ENCODE results near the gene MALAT1. TPM values are rescaled to one million over a fixed set of nuclear protein-coding genes. Genes with fewer than 3 reads are reported as not detected.
"Not testable (repeated sequence)": the region's sequence is repeated elsewhere in the genome, so short reads cannot be mapped to it uniquely, and the experiment has no call there.

The MALAT1 gene
- total RNA-seq, 1 donor from 2014 or later, result 16,459 TPM

DNA sequence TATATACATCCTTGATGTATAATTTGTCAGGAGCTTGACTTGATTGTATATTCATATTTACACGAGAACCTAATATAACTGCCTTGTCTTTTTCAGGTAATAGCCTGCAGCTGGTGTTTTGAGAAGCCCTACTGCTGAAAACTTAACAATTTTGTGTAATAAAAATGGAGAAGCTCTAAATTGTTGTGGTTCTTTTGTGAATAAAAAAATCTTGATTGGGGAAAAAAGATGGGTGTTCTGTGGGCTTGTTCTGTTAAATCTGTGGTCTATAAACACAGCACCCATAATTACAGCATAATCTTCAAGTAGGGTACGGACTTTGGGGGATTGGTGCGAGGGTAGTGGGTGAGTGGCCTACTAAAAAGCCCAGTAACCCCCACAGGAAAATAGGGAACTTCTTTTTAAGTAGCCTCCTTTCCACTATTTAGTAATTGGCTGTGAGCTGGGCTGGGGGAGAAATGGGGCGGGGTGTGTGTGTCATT is 7.5 kb downstream of the MALAT1 start:
- H3K4me1 ChIP-seq, result peaks cover 49% of the 10 kb centered on the region
- intact Hi-C loops (cut with DNase I), result loop anchor here (5.0 kb wide), 1 partner anchor 34 kb away; no protein-coding TSS in a partner anchor
- no peaks in the 10 kb centered on the region for H3K9me3 ChIP-seq
- peaks cover 18 to 54% of the 10 kb centered on the region in 2 donors for H3K36me3 ChIP-seq
- peak in 1 of 2 donors; percentile 11 for TF ChIP-seq POLR2AphosphoS5 (IDR thresholded peaks at IDR 0.05; ENCODE audit: insufficient read depth in 1 of 2, low read depth in 1 of 2)
- TF ChIP-seq, protein P1, sequence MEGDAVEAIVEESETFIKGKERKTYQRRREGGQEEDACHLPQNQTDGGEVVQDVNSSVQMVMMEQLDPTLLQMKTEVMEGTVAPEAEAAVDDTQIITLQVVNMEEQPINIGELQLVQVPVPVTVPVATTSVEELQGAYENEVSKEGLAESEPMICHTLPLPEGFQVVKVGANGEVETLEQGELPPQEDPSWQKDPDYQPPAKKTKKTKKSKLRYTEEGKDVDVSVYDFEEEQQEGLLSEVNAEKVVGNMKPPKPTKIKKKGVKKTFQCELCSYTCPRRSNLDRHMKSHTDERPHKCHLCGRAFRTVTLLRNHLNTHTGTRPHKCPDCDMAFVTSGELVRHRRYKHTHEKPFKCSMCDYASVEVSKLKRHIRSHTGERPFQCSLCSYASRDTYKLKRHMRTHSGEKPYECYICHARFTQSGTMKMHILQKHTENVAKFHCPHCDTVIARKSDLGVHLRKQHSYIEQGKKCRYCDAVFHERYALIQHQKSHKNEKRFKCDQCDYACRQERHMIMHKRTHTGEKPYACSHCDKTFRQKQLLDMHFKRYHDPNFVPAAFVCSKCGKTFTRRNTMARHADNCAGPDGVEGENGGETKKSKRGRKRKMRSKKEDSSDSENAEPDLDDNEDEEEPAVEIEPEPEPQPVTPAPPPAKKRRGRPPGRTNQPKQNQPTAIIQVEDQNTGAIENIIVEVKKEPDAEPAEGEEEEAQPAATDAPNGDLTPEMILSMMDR (IDR thresholded peaks at IDR 0.05), result no peak
- TF ChIP-seq POLR2A (IDR thresholded peaks at IDR 0.05), result peak in 1 of 2 donors; percentile 14
- no peaks in the 10 kb centered on the region for H3K27me3 ChIP-seq
- DNase-seq (ENCODE audit: extremely low spot score in 2 of 2), result no peak
- peak overlapping the region; percentile 100 for H3K27ac ChIP-seq
- peak overlapping the region; percentile 77 to 83 for H3K4me3 ChIP-seq

DNA sequence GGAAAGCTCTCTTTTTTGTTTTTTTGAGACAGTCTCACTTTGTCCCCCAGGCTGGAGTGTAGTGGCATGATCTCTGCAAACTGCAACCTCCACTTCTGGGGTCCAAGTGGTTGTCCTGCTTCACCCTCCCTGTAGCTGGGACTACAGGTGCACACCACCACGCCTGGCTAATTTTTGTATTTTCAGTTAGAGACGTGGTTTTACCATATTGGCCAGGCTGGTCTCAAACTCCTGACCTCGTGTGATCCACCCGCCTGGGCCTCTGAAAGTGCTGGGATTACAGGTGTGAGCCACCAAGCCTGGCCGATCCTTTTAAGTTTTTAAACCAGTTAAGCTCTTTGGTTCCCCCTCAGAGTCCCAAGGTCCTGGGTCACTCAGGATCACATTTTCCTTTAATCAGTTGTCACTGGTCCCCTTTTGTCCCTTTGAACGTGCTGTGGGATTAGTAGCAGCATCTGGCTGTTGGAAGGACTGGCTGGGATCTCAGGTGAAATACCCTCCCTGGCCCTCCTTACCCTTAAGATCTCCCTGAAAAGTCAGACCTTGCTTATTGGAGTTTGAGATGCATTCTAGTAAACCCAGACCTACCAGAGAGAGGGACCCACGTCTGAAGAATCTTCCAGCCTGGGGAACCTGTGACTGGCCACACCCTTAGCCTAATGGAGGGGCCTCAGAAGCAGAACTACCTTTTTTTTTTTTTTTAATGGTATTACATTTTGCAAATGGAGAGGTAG is 8.1 kb downstream of the MALAT1 start:
- DNase-seq (ENCODE audit: extremely low spot score in 2 of 2), result no peak
- Histone ChIP-seq H3K4me3 (peak overlapping the region; percentile 77 to 83), H3K27ac (peak overlapping the region; percentile 100), H3K4me1 (peaks cover 49% of the 10 kb centered on the region), H3K9me3 (no peaks in the 10 kb centered on the region), H3K27me3 (no peaks in the 10 kb centered on the region), H3K36me3 (peaks cover 12 to 48% of the 10 kb centered on the region in 2 donors)
- intact Hi-C loops (cut with DNase I), result loop anchor here (5.0 kb wide), 1 partner anchor 35 kb away; no protein-coding TSS in a partner anchor
- TF ChIP-seq, protein P1 (IDR thresholded peaks at IDR 0.05), result peak in 1 of 3 experiments; percentile 8
- no peak for TF ChIP-seq POLR2A (IDR thresholded peaks at IDR 0.05)
- TF ChIP-seq POLR2AphosphoS5 (IDR thresholded peaks at IDR 0.05; ENCODE audit: insufficient read depth in 1 of 2, low read depth in 1 of 2), result peak in 1 of 2 donors; percentile 59

DNA sequence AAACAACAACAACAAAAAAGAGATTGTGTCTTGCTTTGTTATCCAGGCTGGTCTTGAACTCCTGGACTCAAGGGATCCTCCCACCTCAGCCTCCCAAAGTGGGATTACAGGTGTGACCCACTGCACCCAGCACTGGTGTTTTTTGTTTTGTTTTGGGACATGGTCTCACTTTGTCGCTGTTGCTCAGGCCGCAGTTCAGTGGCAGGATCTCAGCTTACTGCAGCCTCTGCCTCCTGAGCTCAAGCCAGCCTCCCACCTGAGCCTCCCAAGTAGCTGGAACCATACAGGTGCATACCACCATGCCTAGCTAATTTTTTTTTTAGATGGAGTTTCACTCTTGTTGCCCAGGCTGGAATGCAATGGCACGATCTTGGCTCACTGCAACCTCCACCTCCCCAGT is 13.5 kb downstream of the MALAT1 start:
- H3K27me3 ChIP-seq; H3K36me3 ChIP-seq; H3K9me3 ChIP-seq; H3K4me3 ChIP-seq; H3K27ac ChIP-seq; DNase-seq (ENCODE audit: extremely low spot score in 2 of 2): not testable (repeated sequence)
- H3K4me1 ChIP-seq, result peaks cover 17% of the 10 kb centered on the region
- intact Hi-C loops (cut with DNase I), result loop anchor here (10.0 kb wide), 1 partner anchor 238 kb away; no protein-coding TSS in a partner anchor

DNA sequence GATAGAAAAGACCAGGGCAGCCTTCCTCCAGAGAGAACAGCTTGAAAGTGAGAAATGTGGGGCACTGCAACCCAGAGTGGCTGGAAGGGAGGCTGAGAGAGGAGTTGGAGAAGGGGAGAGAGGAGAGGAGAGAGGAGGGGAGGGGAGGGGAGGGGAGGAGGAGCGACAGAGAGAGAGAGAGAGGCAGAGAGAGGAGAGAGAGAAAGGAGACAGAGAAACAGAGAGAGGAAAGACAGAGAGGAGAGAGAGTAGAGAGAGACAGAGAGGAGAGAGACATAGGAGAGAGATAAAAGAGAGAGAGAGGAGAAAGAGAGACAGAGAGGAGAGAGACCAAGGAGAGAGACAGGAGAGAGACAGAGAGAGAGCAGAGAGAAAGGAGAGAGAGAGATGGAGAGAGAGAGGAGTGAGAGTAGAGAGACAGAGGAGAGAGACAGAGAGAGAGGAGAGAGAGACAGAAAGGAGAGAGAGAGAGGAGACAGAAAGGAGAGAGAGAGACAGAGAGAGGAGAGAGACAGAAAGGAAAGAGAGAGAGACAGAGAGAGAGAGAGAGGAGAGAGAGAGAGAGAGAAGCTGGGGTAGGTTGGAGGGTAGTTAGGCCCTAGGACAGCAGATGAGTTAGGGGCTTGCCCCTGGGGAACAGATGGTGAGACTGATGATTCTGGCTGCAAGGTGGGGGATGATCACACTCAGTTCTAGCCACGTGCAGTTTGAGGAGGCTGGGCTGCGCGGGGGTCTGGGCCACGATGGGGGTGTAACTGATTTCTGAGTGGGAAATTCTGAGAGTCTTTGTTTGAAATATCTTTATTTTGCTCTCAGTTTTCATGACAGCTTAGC is 17.5 kb downstream of the MALAT1 start:
- Histone ChIP-seq H3K27me3 (no peaks in the 10 kb centered on the region), H3K4me1 (no peaks in the 10 kb centered on the region), H3K9me3 (no peaks in the 10 kb centered on the region), H3K27ac (no peak overlapping the region), H3K4me3 (no peak overlapping the region), H3K36me3 (no peaks in the 10 kb centered on the region)
- TF ChIP-seq POLR2AphosphoS5 (IDR thresholded peaks at IDR 0.05; ENCODE audit: insufficient read depth in 1 of 2, low read depth in 1 of 2), result no peak
- TF ChIP-seq, protein P1 (IDR thresholded peaks at IDR 0.05), result peak in 1 of 3 experiments; percentile 9
- intact Hi-C loops (cut with DNase I), result loop anchor here (10.0 kb wide), 1 partner anchor 242 kb away; no protein-coding TSS in a partner anchor
- no peak for DNase-seq (ENCODE audit: extremely low spot score in 2 of 2)

DNA sequence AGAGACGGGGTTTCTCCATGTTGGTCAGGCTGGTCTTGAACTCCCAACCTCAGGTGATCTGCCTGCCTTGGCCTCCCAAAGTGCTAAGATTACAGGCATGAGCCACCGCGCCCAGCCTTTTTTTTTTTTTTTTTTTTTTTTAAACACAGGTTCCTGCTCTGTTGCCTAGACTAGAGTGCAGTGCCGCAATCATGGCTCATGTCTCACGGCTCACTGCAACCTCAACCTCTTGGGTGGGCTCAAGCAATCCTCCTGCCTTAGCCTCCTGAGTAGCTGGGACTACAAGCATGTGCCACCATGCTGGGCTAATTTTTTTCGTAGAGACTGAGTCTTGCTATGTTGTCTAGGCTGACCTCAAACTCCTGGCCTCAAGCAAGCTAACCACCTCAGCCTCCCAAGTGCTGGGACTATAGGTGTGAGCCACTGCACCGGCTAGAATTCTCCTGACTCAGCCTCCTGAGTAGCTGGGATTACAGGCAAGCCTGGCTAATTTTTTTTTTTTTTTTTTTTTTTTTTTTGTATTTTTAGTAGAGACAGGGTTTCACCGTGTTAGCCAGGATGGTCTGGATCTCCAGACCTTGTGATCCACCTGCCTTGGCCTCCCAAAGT is 20.2 kb downstream of the MALAT1 start:
- not testable (repeated sequence) for H3K9me3 ChIP-seq; H3K27me3 ChIP-seq; H3K4me3 ChIP-seq; H3K36me3 ChIP-seq; H3K27ac ChIP-seq; H3K4me1 ChIP-seq; DNase-seq (ENCODE audit: extremely low spot score in 2 of 2)
- intact Hi-C loops (cut with DNase I), result loop anchor here (10.0 kb wide), 1 partner anchor 244 kb away; no protein-coding TSS in a partner anchor

DNA sequence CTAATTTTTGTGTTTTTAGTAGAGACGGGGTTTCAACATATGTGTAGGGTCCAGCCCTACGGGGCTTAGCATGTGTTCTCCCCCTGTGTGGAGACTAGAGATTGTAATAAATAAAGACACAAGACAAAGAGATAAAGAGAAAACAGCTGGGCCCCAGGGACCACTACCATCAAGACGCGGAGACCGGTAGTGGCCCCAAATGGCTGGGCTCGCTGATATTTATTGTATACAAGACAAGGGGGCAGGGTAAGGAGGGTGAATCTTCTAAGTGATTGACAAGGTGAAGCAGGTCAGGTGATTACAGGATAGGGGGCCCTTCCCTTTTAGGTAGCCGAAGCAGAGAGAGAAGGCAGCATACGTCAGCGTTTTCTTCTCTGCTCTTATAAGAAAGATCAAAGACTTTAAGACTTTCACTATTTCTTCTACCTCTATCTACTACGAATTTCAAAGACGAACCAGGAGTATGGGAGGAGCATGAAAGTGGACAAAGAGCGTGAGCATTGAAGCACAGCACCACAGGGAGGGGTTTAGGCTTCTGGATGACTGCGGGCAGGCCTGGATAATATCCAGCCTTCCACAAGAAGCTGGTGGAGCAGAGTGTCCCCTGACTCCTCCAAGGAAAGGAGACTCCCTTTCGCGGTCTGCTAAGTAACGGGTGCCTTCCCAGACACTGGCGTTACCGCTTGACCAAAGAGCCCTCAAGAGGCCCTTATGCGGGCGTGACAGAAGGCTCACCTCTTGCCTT is 23.1 kb downstream of the MALAT1 start:
- intact Hi-C loops (cut with DNase I); H3K4me3 ChIP-seq; H3K9me3 ChIP-seq; H3K36me3 ChIP-seq; H3K27ac ChIP-seq; DNase-seq (ENCODE audit: extremely low spot score in 2 of 2); H3K27me3 ChIP-seq: not testable (repeated sequence)
- peaks cover 20% of the 10 kb centered on the region for H3K4me1 ChIP-seq

DNA sequence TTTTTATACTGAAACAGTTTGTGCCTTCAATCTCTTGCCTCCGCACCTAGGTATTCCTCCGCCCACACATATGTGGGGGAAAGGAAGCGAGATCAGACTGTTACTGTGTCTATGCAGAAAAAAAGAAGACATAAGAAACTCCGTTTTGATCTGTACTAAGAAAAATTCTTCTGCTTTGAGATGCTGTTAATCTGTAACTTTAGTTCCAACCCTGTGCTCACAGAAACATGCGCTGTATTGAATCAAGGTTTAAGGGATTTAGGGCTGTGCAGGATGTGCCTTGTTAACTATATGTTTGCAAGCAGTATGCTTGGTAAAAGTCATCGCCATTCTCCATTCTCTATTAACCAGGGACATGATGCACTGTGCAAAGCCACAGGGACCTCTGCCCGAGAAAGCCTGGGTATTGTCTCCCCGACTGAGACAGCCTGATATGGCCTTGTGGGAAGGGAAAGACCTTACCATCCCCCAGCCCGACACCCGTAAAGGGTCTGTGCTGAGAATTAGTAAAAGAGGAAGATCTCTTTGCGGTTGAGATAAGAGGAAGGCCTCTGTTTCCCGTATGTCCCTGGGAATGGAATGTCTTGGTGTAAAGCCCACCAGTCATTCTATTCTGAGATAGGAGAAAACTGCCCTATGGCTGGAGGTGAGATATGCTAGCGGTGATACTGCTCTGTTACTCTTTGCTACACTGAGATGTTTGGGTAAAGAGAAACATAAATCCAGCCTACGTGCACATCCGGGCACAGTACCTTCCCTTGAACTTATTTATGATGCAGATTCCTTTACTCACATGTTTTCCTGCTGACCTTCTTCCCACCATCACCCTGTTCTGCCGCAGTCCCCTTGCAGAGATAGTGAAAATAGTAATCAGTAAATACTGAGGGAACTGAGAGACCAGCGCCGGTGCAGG is 24.1 kb downstream of the MALAT1 start:
- peaks cover 20% of the 10 kb centered on the region for H3K4me1 ChIP-seq
- H3K27me3 ChIP-seq; H3K27ac ChIP-seq; intact Hi-C loops (cut with DNase I); H3K36me3 ChIP-seq; H3K4me3 ChIP-seq; DNase-seq (ENCODE audit: extremely low spot score in 2 of 2); H3K9me3 ChIP-seq: not testable (repeated sequence)

DNA sequence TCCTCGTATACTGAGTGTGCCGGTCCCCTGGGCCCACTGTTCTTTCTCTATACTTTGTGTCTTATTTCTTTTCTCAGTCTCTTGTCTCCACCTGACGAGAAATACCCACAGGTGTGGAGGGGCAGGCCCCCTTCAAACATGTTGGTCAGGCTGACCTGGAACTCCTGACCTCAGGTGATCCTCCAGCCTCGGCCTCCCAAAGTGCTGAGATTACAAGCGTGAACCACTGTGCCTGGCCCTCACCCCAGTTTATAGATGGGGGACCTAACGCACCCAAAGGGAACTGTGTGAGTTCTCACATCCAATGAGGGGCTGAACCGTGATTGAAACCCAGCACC is 24.8 kb downstream of the MALAT1 start:
- H3K36me3 ChIP-seq, result peaks cover 0 to 12% of the 10 kb centered on the region in 2 donors
- H3K27me3 ChIP-seq; H3K4me3 ChIP-seq; intact Hi-C loops (cut with DNase I); H3K9me3 ChIP-seq; DNase-seq (ENCODE audit: extremely low spot score in 2 of 2): not testable (repeated sequence)
- H3K4me1 ChIP-seq, result peaks cover 20% of the 10 kb centered on the region
- H3K27ac ChIP-seq, result peak overlapping the region; percentile 77
